Tibial artery (tissue), 4 donors: ENCODE results near the gene B3GALT5.

Source experiments
- DNase-seq, 2 donors: peaks; one replicate each; pipeline ENCODE4 v3.0.0-alpha.2; 2019
- H3K27ac ChIP-seq, 2 donors: fragments of 200-600 bp; sonication (generic) in 1 of 2; 1 replicate in 1 of 2; 2 replicates in 1 of 2; pipeline ENCODE4 v1.5.1; 2018 to 2019; ENCODE audit warnings: mild to moderate bottlenecking in 1 of 2
- H3K27me3 ChIP-seq, 2 donors: fragments of 200-600 bp; sonication (generic) in 1 of 2; one replicate each; pipeline versions ENCODE4 v1.5.1 to v1.6.0; 2016 to 2019
- H3K36me3 ChIP-seq, 3 donors: fragments of 200-600 bp; sonication (generic) in 2 of 3; one replicate each; pipeline ENCODE4 v1.5.1; 2016 to 2019; ENCODE audit warnings: mild to moderate bottlenecking in 2 of 3
- H3K4me1 ChIP-seq, 4 donors: fragments of 200-600 bp; sonication (generic) in 2 of 4; 1 replicate in 3 of 4; 2 replicates in 1 of 4; pipeline ENCODE4 v1.5.1; 2016 to 2019
- H3K4me3 ChIP-seq, 2 donors: fragments of 200-600 bp; sonication (generic) in 1 of 2; 1 replicate in 1 of 2; 2 replicates in 1 of 2; pipeline ENCODE4 v1.5.1; 2018 to 2019; ENCODE audit warnings: mild to moderate bottlenecking in 2 of 2
- H3K9me3 ChIP-seq, 3 donors: fragments of 200-600 bp; sonication (generic) in 1 of 3; one replicate each; pipeline ENCODE4 v1.5.1; 2016 to 2019
- intact Hi-C: fragments of 100-400 bp; cut with DNase I; formaldehyde crosslinking; loops from one replicate; pipeline ENCODE4 v1.15.0; 2023; ENCODE audit warnings: low total_unique reads
- TF ChIP-seq, protein P1 (sequence below), 2 experiments: fragments of 200-600 bp in 1 of 2; fragments of 450-650 bp in 1 of 2; IDR thresholded peaks; one replicate each; pipeline ENCODE4 v1.5.1; 2017 to 2019; ENCODE audit warnings: antibody characterized with exemption in 2 of 2, mild to moderate bottlenecking in 1 of 2, moderate library complexity in 1 of 2

The B3GALT5 gene

DNA sequence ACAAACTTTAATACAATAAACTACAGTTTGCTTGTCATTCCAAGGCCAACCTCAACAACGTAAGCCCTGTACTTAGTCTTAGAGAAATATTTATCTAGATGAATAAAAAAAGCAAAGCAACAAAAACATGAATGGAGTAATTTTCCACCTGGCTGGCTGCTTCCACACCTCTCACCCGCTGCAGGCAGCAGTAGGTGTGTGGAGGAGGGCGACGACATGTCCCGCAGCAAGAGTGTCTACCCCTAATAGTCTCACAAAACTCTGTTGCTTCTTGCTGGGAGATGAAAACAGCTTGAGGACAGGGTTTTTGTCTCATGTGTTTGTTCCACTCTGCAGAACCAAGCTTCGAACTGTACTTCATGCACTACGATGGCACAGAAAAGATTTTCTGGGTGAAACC lies 83.5 kb downstream of the B3GALT5 start:
- H3K27me3 ChIP-seq, result no peaks in the 10 kb centered on the region
- no peaks in the 10 kb centered on the region for H3K36me3 ChIP-seq
- TF ChIP-seq, protein P1, sequence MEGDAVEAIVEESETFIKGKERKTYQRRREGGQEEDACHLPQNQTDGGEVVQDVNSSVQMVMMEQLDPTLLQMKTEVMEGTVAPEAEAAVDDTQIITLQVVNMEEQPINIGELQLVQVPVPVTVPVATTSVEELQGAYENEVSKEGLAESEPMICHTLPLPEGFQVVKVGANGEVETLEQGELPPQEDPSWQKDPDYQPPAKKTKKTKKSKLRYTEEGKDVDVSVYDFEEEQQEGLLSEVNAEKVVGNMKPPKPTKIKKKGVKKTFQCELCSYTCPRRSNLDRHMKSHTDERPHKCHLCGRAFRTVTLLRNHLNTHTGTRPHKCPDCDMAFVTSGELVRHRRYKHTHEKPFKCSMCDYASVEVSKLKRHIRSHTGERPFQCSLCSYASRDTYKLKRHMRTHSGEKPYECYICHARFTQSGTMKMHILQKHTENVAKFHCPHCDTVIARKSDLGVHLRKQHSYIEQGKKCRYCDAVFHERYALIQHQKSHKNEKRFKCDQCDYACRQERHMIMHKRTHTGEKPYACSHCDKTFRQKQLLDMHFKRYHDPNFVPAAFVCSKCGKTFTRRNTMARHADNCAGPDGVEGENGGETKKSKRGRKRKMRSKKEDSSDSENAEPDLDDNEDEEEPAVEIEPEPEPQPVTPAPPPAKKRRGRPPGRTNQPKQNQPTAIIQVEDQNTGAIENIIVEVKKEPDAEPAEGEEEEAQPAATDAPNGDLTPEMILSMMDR (IDR thresholded peaks at IDR 0.05), result no peak
- no peaks in the 10 kb centered on the region for H3K9me3 ChIP-seq
- no peak overlapping the region for H3K4me3 ChIP-seq
- intact Hi-C loops, result no loop called here
- no peak for DNase-seq
- no peaks in the 10 kb centered on the region for H3K4me1 ChIP-seq
- H3K27ac ChIP-seq, result no peak overlapping the region

DNA sequence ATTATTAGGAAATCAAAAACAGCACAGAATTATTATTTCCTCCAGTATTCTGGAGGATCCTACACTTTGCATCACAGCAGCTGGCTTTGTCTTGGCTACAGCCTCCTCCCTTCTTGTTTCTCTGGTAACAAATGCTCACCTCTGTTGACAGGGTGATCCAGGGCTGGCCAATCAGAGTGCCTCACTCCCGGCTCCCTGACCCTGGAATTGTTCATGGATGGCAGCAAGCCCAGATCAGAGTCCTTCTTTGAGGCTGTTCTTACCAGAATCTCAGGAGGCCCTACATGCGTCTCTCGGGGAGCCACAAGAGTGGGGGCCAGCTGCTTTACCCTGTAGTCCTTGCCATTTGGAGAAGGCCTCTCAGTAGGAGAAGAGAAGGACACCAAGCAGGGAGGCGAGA lies 83.9 kb downstream of the B3GALT5 start:
- DNase-seq, result no peak
- TF ChIP-seq, protein P1 (IDR thresholded peaks at IDR 0.05), result no peak
- Histone ChIP-seq H3K9me3 (no peaks in the 10 kb centered on the region), H3K4me3 (no peak overlapping the region), H3K27ac (no peak overlapping the region), H3K27me3 (no peaks in the 10 kb centered on the region), H3K36me3 (no peaks in the 10 kb centered on the region), H3K4me1 (no peaks in the 10 kb centered on the region)
- intact Hi-C loops, result no loop called here

GRCh38 chr21:39700318-39700717 lies 87.6 kb downstream of the B3GALT5 start:
- TF ChIP-seq, protein P1 (IDR thresholded peaks at IDR 0.05), result no peak
- Histone ChIP-seq H3K27me3 (no peaks in the 10 kb centered on the region), H3K27ac (no peak overlapping the region), H3K4me1 (no peaks in the 10 kb centered on the region), H3K4me3 (no peak overlapping the region), H3K36me3 (no peaks in the 10 kb centered on the region), H3K9me3 (peaks cover 0 to 8% (median 7%) of the 10 kb centered on the region in 3 donors)
- DNase-seq, result no peak
- intact Hi-C loops, result no loop called here

- no peaks in the 10 kb centered on the region for H3K27me3 ChIP-seq
- H3K36me3 ChIP-seq, result no peaks in the 10 kb centered on the region
- no peak overlapping the region for H3K4me3 ChIP-seq
- TF ChIP-seq, protein P1 (IDR thresholded peaks at IDR 0.05), result no peak
- intact Hi-C loops, result no loop called here
- no peak overlapping the region for H3K27ac ChIP-seq
- peaks cover 0 to 8% (median 7%) of the 10 kb centered on the region in 3 donors for H3K9me3 ChIP-seq
- DNase-seq, result no peak
- H3K4me1 ChIP-seq, result no peaks in the 10 kb centered on the region
These were observed 90.8 kb downstream of the B3GALT5 start for GRCh38 chr21:39703578-39703977.

GRCh38 chr21:39705849-39706248 lies 93.1 kb downstream of the B3GALT5 start:
- peaks cover 0 to 8% of the 10 kb centered on the region in 2 donors for H3K27me3 ChIP-seq
- TF ChIP-seq, protein P1 (IDR thresholded peaks at IDR 0.05), result no peak
- no peak overlapping the region for H3K4me3 ChIP-seq
- no peak overlapping the region for H3K27ac ChIP-seq
- DNase-seq, result no peak
- no peaks in the 10 kb centered on the region for H3K36me3 ChIP-seq
- intact Hi-C loops, result no loop called here
- H3K9me3 ChIP-seq, result peaks cover 0 to 8% (median 7%) of the 10 kb centered on the region in 3 donors
- no peaks in the 10 kb centered on the region for H3K4me1 ChIP-seq

DNA sequence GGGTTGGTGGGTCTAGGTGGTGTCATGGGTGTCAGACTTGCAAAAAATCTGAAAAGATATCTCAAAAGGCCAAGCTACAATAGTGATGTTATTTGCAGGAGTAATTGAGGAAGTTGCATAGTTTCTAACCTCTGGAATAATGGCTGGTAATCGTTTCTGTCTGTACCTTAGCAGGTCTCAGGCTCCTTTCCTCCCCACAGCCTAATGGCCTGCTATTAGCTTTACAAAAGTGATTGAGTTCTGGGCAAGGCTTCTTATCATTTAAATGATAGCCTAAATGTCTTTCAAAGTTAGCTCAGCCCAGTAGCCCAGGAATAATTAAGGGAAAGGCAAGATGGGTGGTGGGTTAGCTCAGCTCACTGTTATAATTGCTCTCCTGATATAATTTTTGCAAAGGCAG lies 94.6 kb downstream of the B3GALT5 start:
- H3K27me3 ChIP-seq, result peaks cover 0 to 14% of the 10 kb centered on the region in 2 donors
- no peaks in the 10 kb centered on the region for H3K4me1 ChIP-seq
- intact Hi-C loops, result no loop called here
- no peak overlapping the region for H3K27ac ChIP-seq
- no peaks in the 10 kb centered on the region for H3K36me3 ChIP-seq
- DNase-seq, result no peak
- H3K4me3 ChIP-seq, result no peak overlapping the region
- H3K9me3 ChIP-seq, result peaks cover 0 to 8% (median 7%) of the 10 kb centered on the region in 3 donors
- TF ChIP-seq, protein P1 (IDR thresholded peaks at IDR 0.05), result no peak
